Heart left ventricle (tissue), 16 donors: Measurements from ENCODE around the gene KLHL29. TPM values are rescaled to one million over a fixed set of nuclear protein-coding genes. Genes with fewer than 3 reads are reported as not detected.

Source experiments
- ATAC-seq, 4 donors: fragments of 200-7000 bp; cut with Tn5 transposase; one replicate each; pipeline ENCODE4 v1.9.1; 2020 to 2022; ENCODE audit warnings: moderate library complexity in 4 of 4, mild to moderate bottlenecking in 3 of 4, moderate number of reproducible peaks in 1 of 4
- DNase-seq, 5 donors: peaks; one replicate each; pipeline ENCODE4 v3.0.0-alpha.2; 2020
- H3K27ac ChIP-seq, 12 donors: fragments of 200-600 bp; sonication (generic) in 4 of 12; one replicate each; pipeline versions ENCODE4 v1.5.0 to v1.8.0; 2016 to 2022; ENCODE audit warnings: mild to moderate bottlenecking in 2 of 12
- H3K27me3 ChIP-seq, 9 donors: fragments of 200-600 bp; sonication (generic) in 2 of 9; one replicate each; pipeline versions ENCODE4 v1.5.1 to v1.8.0; 2016 to 2022; ENCODE audit warnings: mild to moderate bottlenecking in 3 of 9
- H3K36me3 ChIP-seq, 9 donors: fragments of 200-600 bp; sonication (generic) in 2 of 9; one replicate each; pipeline versions ENCODE4 v1.5.0 to v1.8.0; 2018 to 2022; ENCODE audit warnings: mild to moderate bottlenecking in 2 of 9
- H3K4me1 ChIP-seq, 12 donors: fragments of 200-600 bp; sonication (generic) in 4 of 12; one replicate each; pipeline versions ENCODE4 v1.5.0 to v1.8.0; 2016 to 2022; ENCODE audit warnings: mild to moderate bottlenecking in 3 of 12
- H3K4me3 ChIP-seq, 12 donors: fragments of 200-600 bp; sonication (generic) in 4 of 12; one replicate each; pipeline versions ENCODE4 v1.5.0 to v1.8.0; 2017 to 2022; ENCODE audit warnings: mild to moderate bottlenecking in 9 of 12, moderate library complexity in 4 of 12
- H3K9me3 ChIP-seq, 12 donors: fragments of 200-600 bp; sonication (generic) in 4 of 12; one replicate each; pipeline versions ENCODE4 v1.5.0 to v1.8.0; 2016 to 2022; ENCODE audit warnings: mild to moderate bottlenecking in 1 of 12
- CTCF ChIP-seq, 12 donors: fragments of 200-600 bp; sonication (generic) in 4 of 12; IDR thresholded peaks; one replicate each; pipeline versions ENCODE4 v1.5.0 to v1.8.0; 2018 to 2022; ENCODE audit warnings: antibody characterized with exemption in 12 of 12, mild to moderate bottlenecking in 5 of 12
- POLR2A ChIP-seq, 2 donors: fragments of 450-650 bp; IDR thresholded peaks; one replicate each; pipeline ENCODE4 v1.6.1; 2017; ENCODE audit warnings: antibody characterized with exemption in 2 of 2, mild to moderate bottlenecking in 2 of 2, moderate library complexity in 2 of 2
- WGBS, 4 donors: extraction: QIAGEN DNeasy Blood & Tissue Kit in 2 of 4; methylation state at CpG; one replicate each; pipeline versions ENCODE4 v1.1.5 to v1.1.7; 2013 to 2018; 5-methylcytosine and 5-hydroxymethylcytosine counted together
- intact Hi-C, 10 donors: fragments of 100-400 bp; cut with DNase I; formaldehyde crosslinking; loops; one replicate each; pipeline versions ENCODE4 v1.11.1 to v1.14.2; 2022
- polyA plus RNA-seq, 2 donors: library from polyadenylated mRNA; stranded (reverse); fragments of 200-250 nt; gene quantifications; one replicate each; pipeline ENCODE4 v1.2.3, GENCODE V29; 2013
- total RNA-seq, 9 donors: library from RNA; depleted of rRNA in 2 of 9; stranded (reverse); fragments of >200 nt in 2 of 9; fragmentation: NEBNext Ultra II Directional in 3 of 9; extraction: Animal tissue kit (Norgen Biotek cat#: 25700) in 3 of 9; gene quantifications; one replicate each; pipeline versions ENCODE4 v1.1.0 to v1.2.4, GENCODE V29; 2016 to 2023
- donor health status: ischemic (EF 13 %, LVEDD 7.1; RV severe dilation, severe dysfunction).
- donor health status: healthy with polysubstance abuse.
- donor health status: DM: no; HTN: yes; CAD: no.
- donor health status: DM: no; HTN: no; CAD: no.
- donor health status: ischemic (EF 25% LVEDD 6.9; RV normal size, moderate dysfunction).
- donor health status: ischemic (EF 25% LVEDD 5.7; RV mildly dilated, moderate dysfunction).
- donor health status: healthy.
- donor health status: DM: yes; HTN: yes; CAD: no.
- donor health status: ischemic (EF 35%, LVEDD 5.7; RV mildly dilated, moderate dysfunction).
- donor health status: nonischemic (EF 11% LVEDD 7.7; RV severe dilation, severe dysfunction).
- donor health status: DM: yes; HTN: yes; CAD: no.
- donor health status: PGD.
- donor health status: ischemic (EF 29% LVEDD 5.4; RV normal size, mild dysfunction).
- donor health status: nonischemic (EF 23%, LVEDD 6.1; RV moderate dilation, normal function).

The KLHL29 gene
- total and polyA plus RNA-seq, 11 donors = 0.74 to 2.7 (median 1.1) TPM

- TF ChIP-seq CTCF (IDR thresholded peaks at IDR 0.05) (no peak), POLR2A (IDR thresholded peaks at IDR 0.05) (no peak)
- 57 to 65% (median 59%) methylated on average over 17 to 22 of the region's 22 CpGs for WGBS, 4 donors
- peak overlapping the region in 9 of 12 donors; percentile 25 to 63 (median 41) for H3K27ac ChIP-seq
- DNase-seq (peak; percentile 81 to 92 (median 82)), ATAC-seq (peak; percentile 93 to 96 (median 96))
- no peaks in the 10 kb centered on the region for H3K36me3 ChIP-seq
- H3K27me3 ChIP-seq = no peaks in the 10 kb centered on the region
- no peak overlapping the region for H3K4me3 ChIP-seq
- intact Hi-C loops = no loop called here
- no peaks in the 10 kb centered on the region for H3K9me3 ChIP-seq
- H3K4me1 ChIP-seq = peaks cover 0 to 21% (median 12%) of the 10 kb centered on the region in 12 donors
Observed at GRCh38 chr2:23669413-23670244, 284.6 kb downstream of the KLHL29 start.

GRCh38 chr2:23670245-23670592 is 285.2 kb downstream of the KLHL29 start:
- intact Hi-C loops = no loop called here
- Histone ChIP-seq H3K27me3 (no peaks in the 10 kb centered on the region), H3K4me3 (no peak overlapping the region), H3K27ac (peak overlapping the region in 5 of 12 donors; percentile 25 to 63 (median 41)), H3K9me3 (no peaks in the 10 kb centered on the region), H3K4me1 (peaks cover 0 to 21% (median 12%) of the 10 kb centered on the region in 12 donors), H3K36me3 (no peaks in the 10 kb centered on the region)
- TF ChIP-seq CTCF (IDR thresholded peaks at IDR 0.05) = no peak
- no peak for TF ChIP-seq POLR2A (IDR thresholded peaks at IDR 0.05)
- WGBS, 4 donors = 81 to 93% (median 86%) methylated on average over 9 to 11 of the region's 11 CpGs
- DNase-seq (no peak), ATAC-seq (no peak)

- ATAC-seq (no peak), DNase-seq (peak in 1 of 5 donors; percentile 20)
- Histone ChIP-seq H3K4me1 (peaks cover 0 to 21% (median 12%) of the 10 kb centered on the region in 12 donors), H3K4me3 (no peak overlapping the region), H3K36me3 (no peaks in the 10 kb centered on the region), H3K9me3 (peaks cover 0 to 1% (median 0%) of the 10 kb centered on the region in 12 donors), H3K27me3 (no peaks in the 10 kb centered on the region), H3K27ac (no peak overlapping the region)
- WGBS, 4 donors = 88 to 94% (median 91%) methylated on average over 6 of the region's 6 CpGs
- TF ChIP-seq CTCF (IDR thresholded peaks at IDR 0.05) (no peak), POLR2A (IDR thresholded peaks at IDR 0.05) (no peak)
- intact Hi-C loops = no loop called here
Observed at GRCh38 chr2:23673082-23673481, 288.1 kb downstream of the KLHL29 start.

- H3K27me3 ChIP-seq = no peaks in the 10 kb centered on the region
- peaks cover 0 to 11% (median 0%) of the 10 kb centered on the region in 12 donors for H3K9me3 ChIP-seq
- H3K4me1 ChIP-seq = peaks cover 0 to 16% (median 12%) of the 10 kb centered on the region in 12 donors
- no peaks in the 10 kb centered on the region for H3K36me3 ChIP-seq
- ATAC-seq = no peak
- H3K4me3 ChIP-seq = no peak overlapping the region
- intact Hi-C loops = no loop called here
- no peak for TF ChIP-seq POLR2A (IDR thresholded peaks at IDR 0.05)
- TF ChIP-seq CTCF (IDR thresholded peaks at IDR 0.05) = no peak
- WGBS, 4 donors = 60 to 68% (median 63%) methylated on average over 12 of the region's 12 CpGs
- no peak overlapping the region for H3K27ac ChIP-seq
- DNase-seq = peak in 1 of 5 donors; percentile 42
Observed at GRCh38 chr2:23673830-23674679, 289.1 kb downstream of the KLHL29 start.
